ENCODE measurements around the gene TRPC4AP. TPM values are rescaled to one million over a fixed set of nuclear protein-coding genes. Genes with fewer than 3 reads are reported as not detected.
A peak's percentile ranks its signal among the peaks of the same experiment; 100 is the strongest.

Gene TRPC4AP
- total and polyA plus RNA-seq, 4 donors: 18.8 to 58.3 (median 54.8) TPM

- no peak for DNase-seq
- no peaks in the 10 kb centered on the region for H3K9me3 ChIP-seq (ENCODE audit: control insufficient read depth, low read length)
- intact Hi-C loops (cut with DNase I): no loop called here
- no peaks in the 10 kb centered on the region for H3K4me1 ChIP-seq (ENCODE audit: control insufficient read depth in 1 of 2, insufficient read depth in 2 of 2, low read length in 2 of 2)
- ATAC-seq (ENCODE audit: low FRiP score): no peak
- no peak overlapping the region for H3K4me3 ChIP-seq (ENCODE audit: low read length in 2 of 2)
- no peaks in the 10 kb centered on the region for H3K27me3 ChIP-seq (ENCODE audit: control insufficient read depth in 1 of 2, insufficient read depth in 2 of 2, low read length in 1 of 2)
- peaks cover 0 to 3% of the 10 kb centered on the region in 2 donors for H3K36me3 ChIP-seq (ENCODE audit: control insufficient read depth in 1 of 2, insufficient read depth in 2 of 2, low read length in 1 of 2)
- WGBS, 2 donors: 79 to 81% methylated on average over 14 of the region's 14 CpGs
- no peak overlapping the region for H3K27ac ChIP-seq (ENCODE audit: low read depth in 1 of 2, low read length in 2 of 2)
Measured at GRCh38 chr20:34994509-34995131, 98.0 kb downstream of the TRPC4AP start.

DNA sequence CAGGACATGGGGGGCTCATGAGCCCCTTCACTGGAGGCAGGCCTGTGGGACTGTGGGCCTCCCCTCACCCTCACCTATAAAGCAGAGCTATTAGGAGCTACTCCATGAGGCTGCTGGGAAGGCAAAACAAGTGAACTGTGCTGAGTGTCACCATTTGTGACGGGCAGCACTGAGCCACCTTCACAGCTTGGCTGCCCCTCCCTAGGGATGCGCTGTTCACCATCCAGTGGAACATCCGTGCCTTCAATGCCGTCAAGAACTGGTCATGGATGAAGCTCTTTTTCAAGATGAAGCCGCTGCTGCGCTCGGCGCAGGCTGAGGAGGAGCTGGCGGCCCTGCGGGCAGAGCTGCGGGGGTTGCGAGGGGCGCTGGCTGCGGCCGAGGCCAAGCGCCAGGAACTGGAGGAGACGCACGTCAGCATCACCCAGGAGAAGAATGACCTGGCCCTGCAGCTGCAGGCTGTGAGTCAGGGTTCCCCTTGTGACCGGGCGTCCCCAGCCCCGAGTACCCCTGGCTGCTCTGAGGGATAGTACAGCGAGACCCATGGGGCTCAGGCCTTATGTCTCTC is 98.6 kb downstream of the TRPC4AP start:
- ATAC-seq (ENCODE audit: low FRiP score) (no peak), DNase-seq (peak in 1 of 2 donors; percentile 67)
- intact Hi-C loops (cut with DNase I): no loop called here
- Histone ChIP-seq H3K9me3 (ENCODE audit: control insufficient read depth, low read length) (no peaks in the 10 kb centered on the region), H3K27me3 (ENCODE audit: control insufficient read depth in 1 of 2, insufficient read depth in 2 of 2, low read length in 1 of 2) (no peaks in the 10 kb centered on the region), H3K36me3 (ENCODE audit: control insufficient read depth in 1 of 2, insufficient read depth in 2 of 2, low read length in 1 of 2) (peaks cover 0 to 3% of the 10 kb centered on the region in 2 donors), H3K4me1 (ENCODE audit: control insufficient read depth in 1 of 2, insufficient read depth in 2 of 2, low read length in 2 of 2) (no peaks in the 10 kb centered on the region), H3K4me3 (ENCODE audit: low read length in 2 of 2) (no peak overlapping the region), H3K27ac (ENCODE audit: low read depth in 1 of 2, low read length in 2 of 2) (no peak overlapping the region)
- WGBS, 2 donors: 85 to 87% methylated on average over 22 of the region's 22 CpGs

DNA sequence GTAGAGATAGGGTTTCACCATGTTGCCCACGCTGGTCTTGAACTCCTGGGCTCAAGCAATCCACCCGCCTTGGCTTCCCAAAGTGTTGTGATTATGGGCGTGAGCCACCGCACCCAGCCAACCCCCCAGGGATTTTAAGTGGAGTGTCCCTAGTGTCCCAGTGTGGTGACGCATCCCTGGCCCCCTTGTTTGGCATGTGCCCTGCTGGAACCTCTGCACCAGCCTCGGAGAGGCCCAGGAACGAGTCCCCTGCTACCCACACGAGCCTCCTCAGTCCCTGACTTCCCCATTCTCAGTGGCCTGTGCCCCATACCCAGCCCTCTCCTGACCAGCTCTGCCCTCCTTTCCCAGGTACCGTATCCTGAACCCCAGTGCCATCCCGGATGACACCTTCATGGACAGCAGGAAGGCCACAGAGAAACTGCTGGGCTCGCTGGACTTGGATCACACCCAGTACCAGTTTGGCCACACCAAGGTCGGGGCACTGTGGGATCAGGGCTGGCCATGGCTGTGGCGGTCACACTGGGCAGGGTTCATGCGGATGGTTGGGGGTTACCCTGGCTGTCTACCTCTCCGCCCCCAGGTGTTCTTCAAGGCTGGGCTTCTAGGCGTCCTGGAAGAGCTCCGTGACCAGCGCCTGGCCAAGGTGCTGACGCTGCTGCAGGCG is 99.7 kb downstream of the TRPC4AP start:
- DNase-seq (no peak), ATAC-seq (ENCODE audit: low FRiP score) (no peak)
- no peaks in the 10 kb centered on the region for H3K9me3 ChIP-seq (ENCODE audit: control insufficient read depth, low read length)
- H3K36me3 ChIP-seq (ENCODE audit: control insufficient read depth in 1 of 2, insufficient read depth in 2 of 2, low read length in 1 of 2): peaks cover 0 to 3% of the 10 kb centered on the region in 2 donors
- H3K27ac ChIP-seq (ENCODE audit: low read depth in 1 of 2, low read length in 2 of 2): no peak overlapping the region
- WGBS, 2 donors: 94 to 96% methylated on average over 20 of the region's 20 CpGs
- intact Hi-C loops (cut with DNase I): no loop called here
- no peaks in the 10 kb centered on the region for H3K4me1 ChIP-seq (ENCODE audit: control insufficient read depth in 1 of 2, insufficient read depth in 2 of 2, low read length in 2 of 2)
- no peak overlapping the region for H3K4me3 ChIP-seq (ENCODE audit: low read length in 2 of 2)
- H3K27me3 ChIP-seq (ENCODE audit: control insufficient read depth in 1 of 2, insufficient read depth in 2 of 2, low read length in 1 of 2): no peaks in the 10 kb centered on the region

DNA sequence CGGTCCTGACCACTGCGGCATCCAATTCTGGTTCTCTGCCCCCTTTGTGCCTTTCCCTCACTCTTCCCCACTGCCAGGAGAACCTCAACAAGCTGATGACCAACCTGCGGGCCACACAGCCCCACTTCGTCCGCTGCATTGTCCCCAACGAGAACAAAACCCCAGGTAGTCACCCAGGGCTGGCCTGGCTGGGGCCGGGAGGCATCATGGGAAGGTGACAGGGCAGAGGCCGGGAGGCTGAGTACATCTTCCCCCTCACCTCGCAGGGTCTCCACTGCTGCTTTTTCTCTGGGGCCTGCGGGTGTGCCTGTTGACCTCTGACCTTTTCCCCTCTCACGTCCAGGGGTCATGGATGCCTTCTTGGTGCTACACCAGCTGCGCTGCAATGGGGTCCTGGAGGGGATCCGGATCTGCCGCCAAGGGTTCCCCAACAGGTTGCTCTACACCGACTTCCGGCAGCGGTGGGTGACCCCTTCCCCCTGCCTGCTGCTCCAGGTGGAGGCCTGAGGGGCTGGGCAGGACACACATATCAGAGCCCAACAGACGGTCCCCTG is 101.9 kb downstream of the TRPC4AP start:
- H3K9me3 ChIP-seq (ENCODE audit: control insufficient read depth, low read length): no peaks in the 10 kb centered on the region

GRCh38 chr20:34990231-34990630 is 102.4 kb downstream of the TRPC4AP start:
- H3K9me3 ChIP-seq (ENCODE audit: control insufficient read depth, low read length): no peaks in the 10 kb centered on the region
- H3K36me3 ChIP-seq (ENCODE audit: control insufficient read depth in 1 of 2, insufficient read depth in 2 of 2, low read length in 1 of 2): no peaks in the 10 kb centered on the region
- DNase-seq: no peak
- ATAC-seq (ENCODE audit: low FRiP score): no peak
- intact Hi-C loops (cut with DNase I): no loop called here
- no peak overlapping the region for H3K4me3 ChIP-seq (ENCODE audit: low read length in 2 of 2)
- H3K27me3 ChIP-seq (ENCODE audit: control insufficient read depth in 1 of 2, insufficient read depth in 2 of 2, low read length in 1 of 2): no peaks in the 10 kb centered on the region
- 77 to 80% methylated on average over 11 of the region's 11 CpGs for WGBS, 2 donors
- H3K27ac ChIP-seq (ENCODE audit: low read depth in 1 of 2, low read length in 2 of 2): no peak overlapping the region
- no peaks in the 10 kb centered on the region for H3K4me1 ChIP-seq (ENCODE audit: control insufficient read depth in 1 of 2, insufficient read depth in 2 of 2, low read length in 2 of 2)

More for the DNA sequence above, 101.9 kb downstream of the TRPC4AP start:
- DNase-seq: no peak
- Histone ChIP-seq H3K4me1 (ENCODE audit: control insufficient read depth in 1 of 2, insufficient read depth in 2 of 2, low read length in 2 of 2) (no peaks in the 10 kb centered on the region), H3K27ac (ENCODE audit: low read depth in 1 of 2, low read length in 2 of 2) (no peak overlapping the region), H3K27me3 (ENCODE audit: control insufficient read depth in 1 of 2, insufficient read depth in 2 of 2, low read length in 1 of 2) (no peaks in the 10 kb centered on the region), H3K36me3 (ENCODE audit: control insufficient read depth in 1 of 2, insufficient read depth in 2 of 2, low read length in 1 of 2) (no peaks in the 10 kb centered on the region), H3K4me3 (ENCODE audit: low read length in 2 of 2) (no peak overlapping the region)
- 86% methylated on average over 18 of the region's 18 CpGs for WGBS, 2 donors
- intact Hi-C loops (cut with DNase I): no loop called here
- ATAC-seq (ENCODE audit: low FRiP score): no peak

- WGBS, 2 donors: 87 to 90% methylated on average over 14 of the region's 14 CpGs
- Histone ChIP-seq H3K36me3 (ENCODE audit: control insufficient read depth in 1 of 2, insufficient read depth in 2 of 2, low read length in 1 of 2) (no peaks in the 10 kb centered on the region), H3K4me3 (ENCODE audit: low read length in 2 of 2) (no peak overlapping the region), H3K27me3 (ENCODE audit: control insufficient read depth in 1 of 2, insufficient read depth in 2 of 2, low read length in 1 of 2) (no peaks in the 10 kb centered on the region), H3K27ac (ENCODE audit: low read depth in 1 of 2, low read length in 2 of 2) (no peak overlapping the region), H3K4me1 (ENCODE audit: control insufficient read depth in 1 of 2, insufficient read depth in 2 of 2, low read length in 2 of 2) (no peaks in the 10 kb centered on the region), H3K9me3 (ENCODE audit: control insufficient read depth, low read length) (no peaks in the 10 kb centered on the region)
- DNase-seq: no peak
- intact Hi-C loops (cut with DNase I): no loop called here
- no peak for ATAC-seq (ENCODE audit: low FRiP score)
Measured at GRCh38 chr20:34989670-34990069, 102.9 kb downstream of the TRPC4AP start.

GRCh38 chr20:34989118-34989517 is 103.5 kb downstream of the TRPC4AP start:
- Histone ChIP-seq H3K27me3 (ENCODE audit: control insufficient read depth in 1 of 2, insufficient read depth in 2 of 2, low read length in 1 of 2) (no peaks in the 10 kb centered on the region), H3K36me3 (ENCODE audit: control insufficient read depth in 1 of 2, insufficient read depth in 2 of 2, low read length in 1 of 2) (no peaks in the 10 kb centered on the region), H3K27ac (ENCODE audit: low read depth in 1 of 2, low read length in 2 of 2) (no peak overlapping the region), H3K4me3 (ENCODE audit: low read length in 2 of 2) (no peak overlapping the region), H3K9me3 (ENCODE audit: control insufficient read depth, low read length) (no peaks in the 10 kb centered on the region), H3K4me1 (ENCODE audit: control insufficient read depth in 1 of 2, insufficient read depth in 2 of 2, low read length in 2 of 2) (no peaks in the 10 kb centered on the region)
- intact Hi-C loops (cut with DNase I): no loop called here
- WGBS, 2 donors: 81 to 84% methylated on average over 4 of the region's 4 CpGs
- DNase-seq (no peak), ATAC-seq (ENCODE audit: low FRiP score) (no peak)

DNA sequence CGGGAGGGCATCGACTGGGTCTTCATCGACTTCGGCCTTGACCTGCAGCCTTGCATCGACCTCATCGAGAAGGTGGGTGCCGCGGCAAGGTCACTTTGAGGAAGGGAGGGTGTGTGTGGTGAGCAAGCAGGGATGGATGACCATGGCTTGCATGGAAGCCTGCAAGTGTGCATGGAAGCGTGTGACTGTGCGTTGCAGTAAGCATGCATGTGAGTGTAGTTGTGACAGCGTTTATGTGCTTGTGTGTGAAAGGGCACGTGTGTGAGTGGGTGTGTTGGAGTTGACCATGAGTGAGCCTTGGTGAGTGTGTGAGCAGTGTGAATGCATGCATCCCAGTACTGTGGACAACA is 104.4 kb downstream of the TRPC4AP start:
- no peak for DNase-seq
- Histone ChIP-seq H3K4me3 (ENCODE audit: low read length in 2 of 2) (no peak overlapping the region), H3K4me1 (ENCODE audit: control insufficient read depth in 1 of 2, insufficient read depth in 2 of 2, low read length in 2 of 2) (no peaks in the 10 kb centered on the region), H3K27ac (ENCODE audit: low read depth in 1 of 2, low read length in 2 of 2) (no peak overlapping the region), H3K9me3 (ENCODE audit: control insufficient read depth, low read length) (no peaks in the 10 kb centered on the region), H3K27me3 (ENCODE audit: control insufficient read depth in 1 of 2, insufficient read depth in 2 of 2, low read length in 1 of 2) (no peaks in the 10 kb centered on the region), H3K36me3 (ENCODE audit: control insufficient read depth in 1 of 2, insufficient read depth in 2 of 2, low read length in 1 of 2) (no peaks in the 10 kb centered on the region)
- no peak for ATAC-seq (ENCODE audit: low FRiP score)
- whole genome bisulfite sequencing, 2 donors: 75 to 80% methylated on average over 12 of the region's 12 CpGs
- intact Hi-C loops (cut with DNase I): no loop called here

Data from aorta (tissue), 5 donors.